GM12878 (cell line): ENCODE measurements around the gene DHRS1. TPM values are rescaled to one million over a fixed set of nuclear protein-coding genes. Genes with fewer than 3 reads are reported as not detected.

Source experiments
- CBFB ChIP-seq: IDR thresholded peaks from 2 replicates; pipeline ENCODE4 v1.6.1; 2016; ENCODE audit warnings: antibody characterized with exemption, low read depth
- CHD1 ChIP-seq: IDR thresholded peaks from 2 replicates; pipeline ENCODE4 v1.6.1; 2012; ENCODE audit warnings: low read depth, low read length, improper control_type of control experiment
- CHD2 ChIP-seq: IDR thresholded peaks from 2 replicates; pipeline ENCODE4 v1.6.1; 2011; ENCODE audit warnings: low read depth, low read length, improper control_type of control experiment, borderline replicate concordance
- EZH2 ChIP-seq: IDR thresholded peaks from 2 replicates; pipeline ENCODE4 v1.6.1; 2012; ENCODE audit warnings: low read depth, mild to moderate bottlenecking, control low read depth, inconsistent platforms, low read length, borderline replicate concordance; ENCODE audit not compliant: control insufficient read depth
- FOXM1 ChIP-seq: IDR thresholded peaks from 2 replicates; pipeline ENCODE4 v1.6.1; 2012; ENCODE audit warnings: low read depth, mild to moderate bottlenecking, inconsistent platforms, low read length, moderate library complexity
- HDAC2 ChIP-seq: fragments of 200-600 bp; sonication (generic); IDR thresholded peaks from 2 replicates; pipeline ENCODE4 v1.6.1; 2017
- IKZF2 ChIP-seq, 2 experiments: fragments of 450-650 bp; IDR thresholded peaks; 2 replicates each; pipeline ENCODE4 v1.6.1; 2017; ENCODE audit warnings: mild to moderate bottlenecking in 2 of 2, moderate library complexity in 2 of 2
- JUNB ChIP-seq: IDR thresholded peaks from 2 replicates; pipeline ENCODE4 v1.6.1; 2016; ENCODE audit warnings: antibody characterized with exemption, mild to moderate bottlenecking
- JUND ChIP-seq: IDR thresholded peaks from 2 replicates; pipeline ENCODE4 v1.6.1; 2012; ENCODE audit warnings: low read depth, mild to moderate bottlenecking, low read length, improper control_type of control experiment, moderate library complexity
- NFIC ChIP-seq: IDR thresholded peaks from 2 replicates; pipeline ENCODE4 v1.6.1; 2012; ENCODE audit warnings: low read depth, mild to moderate bottlenecking, inconsistent platforms, low read length, moderate library complexity
- PKNOX1 ChIP-seq: fragments of 450-650 bp; IDR thresholded peaks from 2 replicates; pipeline ENCODE4 v1.6.1; 2016; ENCODE audit warnings: mild to moderate bottlenecking
- RAD21 ChIP-seq: IDR thresholded peaks from 2 replicates; pipeline ENCODE4 v1.6.1; 2011; ENCODE audit warnings: mild to moderate bottlenecking, low read depth, low read length, moderate library complexity; ENCODE audit not compliant: insufficient read depth
- RB1 ChIP-seq: fragments of 450-650 bp; formaldehyde crosslinking; IDR thresholded peaks from 2 replicates; pipeline ENCODE4 v1.6.1; 2017; ENCODE audit warnings: mild to moderate bottlenecking, borderline replicate concordance
- RUNX3 ChIP-seq: IDR thresholded peaks from 2 replicates; pipeline ENCODE4 v1.6.1; 2012; ENCODE audit warnings: low read length, inconsistent platforms
- SKIL ChIP-seq: fragments of 450-650 bp; IDR thresholded peaks from 2 replicates; pipeline ENCODE4 v1.6.1; 2017; ENCODE audit warnings: mild to moderate bottlenecking, low read depth, inconsistent platforms; ENCODE audit not compliant: poor library complexity, severe bottlenecking
- SMAD1 ChIP-seq: fragments of 450-650 bp; IDR thresholded peaks from 2 replicates; pipeline ENCODE4 v1.6.1; 2018; ENCODE audit warnings: mild to moderate bottlenecking, low read depth; ENCODE audit not compliant: partially characterized antibody
- SUPT20H ChIP-seq: IDR thresholded peaks from 2 replicates; pipeline ENCODE4 v1.6.1; 2011; ENCODE audit warnings: low read depth, mild to moderate bottlenecking, low read length, moderate library complexity, borderline replicate concordance; ENCODE audit not compliant: control insufficient read depth
- USF2 ChIP-seq: IDR thresholded peaks from 2 replicates; pipeline ENCODE4 v1.6.1; 2011; ENCODE audit warnings: low read depth, low read length, improper control_type of control experiment, borderline replicate concordance
- ZBTB4 ChIP-seq: fragments of 450-650 bp; formaldehyde crosslinking; IDR thresholded peaks from 2 replicates; pipeline ENCODE4 v1.4.0; 2022; ENCODE audit warnings: mild to moderate bottlenecking, moderate library complexity
- ZNF207 ChIP-seq: fragments of 450-650 bp; IDR thresholded peaks from 2 replicates; pipeline ENCODE4 v1.6.1; 2014; ENCODE audit warnings: antibody characterized with exemption, mild to moderate bottlenecking, borderline replicate concordance
- ZNF24 ChIP-seq: fragments of 450-650 bp; IDR thresholded peaks from 2 replicates; pipeline ENCODE4 v1.6.1; 2017; ENCODE audit warnings: antibody characterized with exemption, mild to moderate bottlenecking
- ZNF384 ChIP-seq: IDR thresholded peaks from 2 replicates; pipeline ENCODE4 v1.6.1; 2012; ENCODE audit warnings: low read depth, mild to moderate bottlenecking, low read length, improper control_type of control experiment, borderline replicate concordance
- ZZZ3 ChIP-seq: IDR thresholded peaks from 2 replicates; pipeline ENCODE4 v1.6.1; 2011; ENCODE audit warnings: low read depth; ENCODE audit not compliant: control insufficient read depth, insufficient read length
- polyA plus RNA-seq, 11 experiments: library from polyadenylated mRNA; depleted of rRNA in 4 of 11; unstranded in 6 of 11; stranded (reverse) in 5 of 11; fragments of >200 nt; fragmentation: Nextera tagmentation in 4 of 11; fragmentation: Illumina TruSeq in 1 of 11; extraction: Ambion mirVana in 4 of 11; extraction: Trizol in 1 of 11; gene quantifications; 1 replicate in 1 of 11; 2 replicates in 10 of 11; pipeline versions ENCODE4 v1.2.1 to v1.2.3, GENCODE V29; 2011 to 2016; ENCODE audit warnings: inconsistent platforms in 2 of 11, missing spikeins in 2 of 11, low read depth in 1 of 11
- total RNA-seq, 4 experiments: library from RNA; depleted of rRNA in 3 of 4; stranded (reverse); fragments of >200 nt in 3 of 4; fragmentation: Illumina TruSeq in 1 of 4; extraction: Trizol in 1 of 4; gene quantifications; 2 replicates each; pipeline versions ENCODE4 v1.2.1 to v1.2.3, GENCODE V29; 2013 to 2021

The DHRS1 gene
- total and polyA plus RNA-seq, 10 of the 15 experiments (the other 5 are each of a cell fraction or from before 2014, with no cell fraction given), result 12.1 to 45.0 (median 25.7) TPM

GRCh38 chr14:24271134-24271833 is 28.3 kb downstream of the DHRS1 start, which contains the start of gene RABGGTA (continued):
- no peak for TF ChIP-seq ZNF384
- 0 out of 2 replicates have a peak, but pooled peaks have one; percentile 25 for TF ChIP-seq RAD21
- no peak for TF ChIP-seq SMAD1
- TF ChIP-seq CHD1, result peak; percentile 83; the same call in 1 of the 2 replicates
- TF ChIP-seq ZBTB4 (CRISPR knock-in tag), result no peak
- peak; percentile 49; the same call in 1 of the 2 replicates for TF ChIP-seq CHD2
- TF ChIP-seq ZNF24, result peak; percentile 82
- TF ChIP-seq RB1, result peak; percentile 91; the same call in 1 of the 2 replicates
- no peak for TF ChIP-seq HDAC2
- TF ChIP-seq PKNOX1, result peak; percentile 98
- TF ChIP-seq JUND, result 0 out of 2 replicates have a peak, but pooled peaks have one; percentile 30
- TF ChIP-seq JUNB, result no peak
- no peak for TF ChIP-seq SUPT20H
- no peak for TF ChIP-seq EZH2
- peak; percentile 68; the same call in 1 of the 2 replicates for TF ChIP-seq RUNX3
- no peak for TF ChIP-seq CBFB
- no peak for TF ChIP-seq ZZZ3
- peak in 1 of 2 experiments; percentile 41; a peak in 2 of 4 replicates for TF ChIP-seq IKZF2 (IDR thresholded peaks at IDR 0.05)
- TF ChIP-seq SKIL, result no peak
- no peak for TF ChIP-seq NFIC
- no peak for TF ChIP-seq FOXM1
- no peak; the same call in 1 of the 2 replicates for TF ChIP-seq USF2
- TF ChIP-seq ZNF207, result peak; percentile 97; the same call in 1 of the 2 replicates
